HEK293T (cell line): Measurements from ENCODE around the gene GPR37L1.

Source experiments
- BHLHE40 ChIP-seq: fragments of 450-650 bp; IDR thresholded peaks from 2 replicates; pipeline ENCODE4 v1.6.1; 2016; ENCODE audit warnings: mild to moderate bottlenecking, moderate library complexity, borderline replicate concordance
- FOXK2 ChIP-seq: fragments of 450-650 bp; IDR thresholded peaks from 2 replicates; pipeline ENCODE4 v1.6.1; 2016; ENCODE audit warnings: mild to moderate bottlenecking
- FOXM1 ChIP-seq: fragments of 450-650 bp; IDR thresholded peaks from 2 replicates; pipeline ENCODE4 v1.6.1; 2017; ENCODE audit warnings: mild to moderate bottlenecking, borderline replicate concordance
- LEF1 ChIP-seq: fragments of 450-650 bp; IDR thresholded peaks from 2 replicates; pipeline ENCODE4 v1.6.1; 2017; ENCODE audit warnings: mild to moderate bottlenecking, borderline replicate concordance
- SP1 ChIP-seq: fragments of 450-650 bp; IDR thresholded peaks from 2 replicates; pipeline ENCODE4 v1.6.1; 2017
- TARDBP ChIP-seq: fragments of 450-650 bp; IDR thresholded peaks from 2 replicates; pipeline ENCODE4 v1.6.1; 2016

DNA sequence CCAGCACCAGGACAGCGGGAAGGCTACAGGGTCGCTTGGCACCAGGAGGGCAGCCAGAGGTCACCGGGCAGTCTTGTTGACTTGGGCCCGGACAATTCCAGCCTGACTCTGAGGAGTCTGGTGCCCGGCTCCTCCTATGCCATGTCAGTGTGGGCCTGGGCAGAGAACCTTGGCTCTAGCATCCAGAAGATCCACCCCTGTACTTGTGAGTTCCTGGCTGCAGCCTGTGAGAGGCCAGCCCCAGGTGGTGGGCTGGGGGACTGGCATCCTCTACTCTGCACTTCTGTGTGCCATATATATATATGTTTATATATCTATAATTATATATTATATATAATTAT is 49.3 kb downstream of the GPR37L1 start:
- TF ChIP-seq FOXM1 (no peak), LEF1 (no peak), SP1 (no peak), TARDBP (no peak), BHLHE40 (no peak), FOXK2 (no peak)
